KMS-11 (cell line): ENCODE data around the gene KLC4.

ENCODE experiments used
- H2AFZ ChIP-seq: fragments of 200-600 bp; sonication (generic); 2 replicates; pipeline ENCODE4 v1.6.1; 2016; ENCODE audit warnings: antibody characterized with exemption, mixed run types, low read depth
- H3K27ac ChIP-seq: fragments of 200-600 bp; sonication (generic); 2 replicates; pipeline ENCODE4 v1.6.1; 2016; ENCODE audit warnings: mild to moderate bottlenecking, mixed run types
- H3K27me3 ChIP-seq: fragments of 200-600 bp; sonication (generic); 2 replicates; pipeline ENCODE4 v1.6.1; 2017; ENCODE audit warnings: mild to moderate bottlenecking, low read depth, mixed run types, moderate library complexity; ENCODE audit not compliant: insufficient read depth
- H3K36me3 ChIP-seq: fragments of 200-600 bp; sonication (generic); 2 replicates; pipeline ENCODE4 v1.6.1; 2017; ENCODE audit warnings: mild to moderate bottlenecking, mixed run types; ENCODE audit not compliant: insufficient read depth
- H3K4me1 ChIP-seq: fragments of 200-600 bp; sonication (generic); 2 replicates; pipeline ENCODE4 v1.6.1; 2016; ENCODE audit warnings: mild to moderate bottlenecking, low read depth, mixed run types; ENCODE audit not compliant: poor library complexity, severe bottlenecking
- H3K4me2 ChIP-seq: fragments of 200-600 bp; sonication (generic); 2 replicates; pipeline ENCODE4 v1.7.0; 2016; ENCODE audit warnings: mild to moderate bottlenecking, mixed run types
- H3K4me3 ChIP-seq: fragments of 200-600 bp; sonication (generic); IDR thresholded peaks from 2 replicates; pipeline ENCODE4 v1.6.1; 2017; ENCODE audit warnings: low read depth, low read length, mixed read lengths; ENCODE audit not compliant: insufficient read depth
- H3K79me2 ChIP-seq: fragments of 200-600 bp; sonication (generic); 2 replicates; pipeline ENCODE4 v1.6.1; 2016; ENCODE audit warnings: low read depth, mixed run types; ENCODE audit not compliant: insufficient read depth
- H3K9ac ChIP-seq: fragments of 200-600 bp; sonication (generic); 2 replicates; pipeline ENCODE4 v1.6.1; 2016; ENCODE audit warnings: mild to moderate bottlenecking, mixed run types
- H4K20me1 ChIP-seq: fragments of 200-600 bp; sonication (generic); 2 replicates; pipeline ENCODE4 v1.6.1; 2016; ENCODE audit warnings: mild to moderate bottlenecking, mixed run types; ENCODE audit not compliant: insufficient read depth
- TF ChIP-seq, protein P1 (sequence below): fragments of 200-600 bp; sonication (generic); conservative IDR thresholded peaks from 2 replicates; pipeline ENCODE4 v1.6.1; 2017; ENCODE audit warnings: low read depth, mild to moderate bottlenecking, antibody characterized with exemption, low read length, moderate library complexity, mixed read lengths

Gene KLC4

DNA sequence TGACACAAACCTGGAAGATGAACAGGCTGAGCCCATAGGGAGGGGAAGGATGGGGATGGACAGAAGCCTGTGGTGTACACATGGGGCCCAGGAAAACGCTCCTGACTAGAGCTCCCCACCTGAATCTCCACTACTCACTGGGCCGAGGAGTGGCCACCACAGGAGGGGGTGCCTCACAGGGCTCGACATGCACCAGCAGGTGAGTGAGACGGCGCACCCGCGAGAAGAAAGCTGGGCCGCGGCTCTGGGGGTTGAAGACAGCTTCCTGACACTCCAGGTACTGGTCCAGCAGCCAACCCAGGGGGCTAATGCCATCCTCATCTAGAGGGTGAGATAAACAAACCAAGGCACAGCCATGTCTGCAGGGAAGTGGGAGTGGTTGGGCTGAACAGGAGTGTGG lies 16.1 kb upstream of the KLC4 start:
- H3K79me2 ChIP-seq: no peaks in the 10 kb centered on the region

DNA sequence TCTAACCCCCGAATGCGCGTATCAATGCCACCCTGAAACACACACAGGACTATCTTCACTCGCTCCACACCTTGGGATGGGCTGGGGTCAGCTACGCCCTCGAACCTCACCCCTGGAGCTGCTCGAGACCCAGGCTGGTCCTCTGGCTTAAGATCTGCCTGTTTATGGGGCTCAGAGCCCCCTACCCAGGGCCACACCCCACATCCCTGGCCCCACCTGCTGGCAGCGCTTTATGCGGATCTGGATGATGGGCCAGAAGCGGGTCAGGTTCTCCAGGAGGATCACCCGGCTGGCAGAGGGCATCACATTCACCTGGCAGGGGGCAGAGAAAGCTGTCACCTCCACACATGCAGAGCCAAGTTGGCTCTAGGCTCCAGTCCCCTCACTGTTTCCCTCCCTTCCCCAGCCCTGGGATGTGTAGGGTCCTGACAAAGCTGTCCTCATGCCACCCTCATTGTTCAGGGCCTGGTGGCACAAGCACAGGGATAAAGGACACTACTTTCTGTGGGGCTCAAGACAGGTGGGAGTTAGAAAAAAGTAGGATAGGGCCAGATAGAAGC lies 14.0 kb upstream of the KLC4 start:
- Histone ChIP-seq H3K4me3 (no peak overlapping the region), H3K4me1 (no peaks in the 10 kb centered on the region), H3K9ac (no peak overlapping the region), H3K36me3 (no peaks in the 10 kb centered on the region), H3K27ac (no peak overlapping the region), H3K4me2 (no peak overlapping the region), H4K20me1 (no peaks in the 10 kb centered on the region), H2AFZ (no peak overlapping the region), H3K79me2 (no peaks in the 10 kb centered on the region), H3K27me3 (no peaks in the 10 kb centered on the region)
- TF ChIP-seq, protein P1, sequence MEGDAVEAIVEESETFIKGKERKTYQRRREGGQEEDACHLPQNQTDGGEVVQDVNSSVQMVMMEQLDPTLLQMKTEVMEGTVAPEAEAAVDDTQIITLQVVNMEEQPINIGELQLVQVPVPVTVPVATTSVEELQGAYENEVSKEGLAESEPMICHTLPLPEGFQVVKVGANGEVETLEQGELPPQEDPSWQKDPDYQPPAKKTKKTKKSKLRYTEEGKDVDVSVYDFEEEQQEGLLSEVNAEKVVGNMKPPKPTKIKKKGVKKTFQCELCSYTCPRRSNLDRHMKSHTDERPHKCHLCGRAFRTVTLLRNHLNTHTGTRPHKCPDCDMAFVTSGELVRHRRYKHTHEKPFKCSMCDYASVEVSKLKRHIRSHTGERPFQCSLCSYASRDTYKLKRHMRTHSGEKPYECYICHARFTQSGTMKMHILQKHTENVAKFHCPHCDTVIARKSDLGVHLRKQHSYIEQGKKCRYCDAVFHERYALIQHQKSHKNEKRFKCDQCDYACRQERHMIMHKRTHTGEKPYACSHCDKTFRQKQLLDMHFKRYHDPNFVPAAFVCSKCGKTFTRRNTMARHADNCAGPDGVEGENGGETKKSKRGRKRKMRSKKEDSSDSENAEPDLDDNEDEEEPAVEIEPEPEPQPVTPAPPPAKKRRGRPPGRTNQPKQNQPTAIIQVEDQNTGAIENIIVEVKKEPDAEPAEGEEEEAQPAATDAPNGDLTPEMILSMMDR: no peak

More for the DNA sequence above, 16.1 kb upstream of the KLC4 start:
- H2AFZ ChIP-seq: no peak overlapping the region
- no peak overlapping the region for H3K4me3 ChIP-seq
- H3K4me2 ChIP-seq: no peak overlapping the region
- no peaks in the 10 kb centered on the region for H3K36me3 ChIP-seq
- H3K27me3 ChIP-seq: no peaks in the 10 kb centered on the region
- no peak overlapping the region for H3K27ac ChIP-seq
- H4K20me1 ChIP-seq: no peaks in the 10 kb centered on the region
- TF ChIP-seq, protein P1: no peak
- H3K4me1 ChIP-seq: peaks cover 18% of the 10 kb centered on the region
- no peak overlapping the region for H3K9ac ChIP-seq

DNA sequence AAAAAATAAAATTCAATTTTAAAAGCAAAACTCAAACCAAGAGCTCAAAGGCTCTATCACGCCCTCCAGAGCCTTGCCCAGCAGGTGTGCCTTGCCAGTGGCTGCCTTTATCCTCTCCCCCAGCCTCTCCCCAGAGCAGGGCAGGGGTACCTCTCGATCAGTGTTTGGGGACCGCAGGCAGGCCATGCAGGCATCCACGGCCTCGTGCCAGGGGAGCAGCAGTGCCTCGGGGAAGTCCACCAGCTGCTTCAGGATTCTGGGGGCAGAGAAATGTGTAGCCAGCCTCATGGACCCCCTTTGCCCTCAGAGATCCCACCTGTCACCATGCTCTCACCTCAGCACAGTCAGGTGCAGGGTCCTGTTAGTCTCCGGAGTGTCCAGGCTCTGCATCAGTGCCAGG lies 11.4 kb upstream of the KLC4 start:
- no peak overlapping the region for H3K27ac ChIP-seq
- peaks cover 7% of the 10 kb centered on the region for H3K4me1 ChIP-seq
- H2AFZ ChIP-seq: no peak overlapping the region
- H3K79me2 ChIP-seq: peaks cover 6% of the 10 kb centered on the region; the same call in 1 of the 2 replicates
- no peak overlapping the region for H3K4me3 ChIP-seq
- no peaks in the 10 kb centered on the region for H4K20me1 ChIP-seq
- TF ChIP-seq, protein P1: no peak
- H3K36me3 ChIP-seq: no peaks in the 10 kb centered on the region
- H3K27me3 ChIP-seq: no peaks in the 10 kb centered on the region
- no peak overlapping the region for H3K9ac ChIP-seq
- no peak overlapping the region for H3K4me2 ChIP-seq

DNA sequence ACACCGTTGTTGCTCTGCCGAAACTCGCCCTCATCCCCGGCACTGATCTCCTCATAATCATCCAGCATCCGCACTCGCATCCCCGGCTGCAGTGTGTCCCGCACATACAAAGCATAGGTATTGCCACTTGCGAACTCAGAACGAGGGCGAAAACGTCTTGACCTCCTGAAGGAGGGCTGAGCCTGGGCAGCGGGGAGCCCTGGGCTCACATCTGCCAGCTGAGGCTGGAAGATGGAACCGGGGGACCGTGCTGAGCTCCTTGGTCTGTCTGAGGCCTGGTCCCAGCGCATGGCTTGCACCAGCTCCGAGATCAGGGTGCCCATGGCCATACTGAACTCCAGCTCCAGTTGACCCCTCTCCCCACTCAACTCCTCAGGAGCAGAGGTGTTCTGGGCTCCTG lies 8.4 kb upstream of the KLC4 start:
- Histone ChIP-seq H3K79me2 (peaks cover 9% of the 10 kb centered on the region; the same call in 1 of the 2 replicates), H3K4me1 (peaks cover 12% of the 10 kb centered on the region), H3K27ac (no peak overlapping the region), H3K4me3 (no peak overlapping the region), H3K27me3 (no peaks in the 10 kb centered on the region), H2AFZ (no peak overlapping the region), H3K9ac (no peak overlapping the region), H3K36me3 (no peaks in the 10 kb centered on the region), H3K4me2 (no peak overlapping the region), H4K20me1 (no peaks in the 10 kb centered on the region)
- TF ChIP-seq, protein P1: no peak
